GM19328 (cell line): ENCODE measurements around the gene ADAM19.

Source experiments
- ATAC-seq: cut with Tn5 transposase; IDR thresholded peaks from one replicate; pipeline ENCODE4 v1.9.1; 2021; ENCODE audit warnings: mild to moderate bottlenecking, moderate library complexity; ENCODE audit not compliant: unreplicated experiment

The ADAM19 gene

DNA sequence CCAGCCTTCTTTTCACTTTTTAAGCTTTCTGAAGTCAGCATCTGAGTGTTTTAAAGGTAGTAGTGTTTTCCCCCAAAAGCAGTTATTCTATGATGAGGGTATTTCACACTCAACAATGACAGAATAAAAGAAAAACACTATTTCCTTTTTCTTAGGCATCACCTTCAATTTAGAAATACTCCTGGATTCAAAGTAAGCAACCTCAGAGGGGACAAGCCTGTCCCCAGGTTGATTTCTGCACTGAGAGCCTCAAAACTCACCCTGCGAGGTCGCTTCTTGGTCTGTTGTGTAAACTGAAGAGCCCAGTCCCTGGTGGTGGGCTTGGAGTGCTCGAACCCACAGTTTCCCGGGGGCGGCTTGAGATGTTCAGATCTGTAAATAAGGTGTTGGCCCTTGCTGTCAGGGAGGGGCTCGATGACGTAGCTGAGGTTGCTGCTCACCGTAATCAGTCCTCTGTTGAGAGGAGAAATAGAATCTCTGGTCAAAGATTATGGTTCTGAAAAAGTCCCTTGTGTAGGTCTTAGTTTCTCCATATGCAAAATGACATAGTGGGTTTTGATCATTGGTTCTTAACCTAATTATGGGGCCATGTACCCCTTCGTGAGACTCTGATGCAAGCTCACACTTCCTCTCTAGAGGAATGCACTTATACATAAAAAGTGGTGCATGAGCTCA, 55.9 kb downstream of the ADAM19 start:
- ATAC-seq, result peak; percentile 53

DNA sequence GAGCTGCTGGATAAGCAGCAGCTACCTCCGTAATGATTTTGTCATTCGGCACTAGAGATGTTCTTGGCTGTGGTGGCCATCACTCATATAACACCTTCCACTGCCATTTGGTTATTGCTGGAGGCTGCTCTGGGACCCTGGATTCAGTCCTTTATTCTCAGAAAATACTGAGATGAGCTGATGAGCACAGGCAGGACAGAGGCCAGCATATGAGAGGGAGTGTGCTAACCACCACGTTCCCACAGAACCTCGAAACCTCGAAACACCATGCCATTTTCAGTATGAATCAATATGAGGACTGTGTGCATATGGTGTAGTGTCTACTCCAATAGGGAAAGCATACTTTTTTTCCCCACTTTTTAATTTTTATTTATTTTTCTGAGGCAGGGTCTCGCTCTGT, 56.6 kb downstream of the ADAM19 start:
- ATAC-seq, result no peak

DNA sequence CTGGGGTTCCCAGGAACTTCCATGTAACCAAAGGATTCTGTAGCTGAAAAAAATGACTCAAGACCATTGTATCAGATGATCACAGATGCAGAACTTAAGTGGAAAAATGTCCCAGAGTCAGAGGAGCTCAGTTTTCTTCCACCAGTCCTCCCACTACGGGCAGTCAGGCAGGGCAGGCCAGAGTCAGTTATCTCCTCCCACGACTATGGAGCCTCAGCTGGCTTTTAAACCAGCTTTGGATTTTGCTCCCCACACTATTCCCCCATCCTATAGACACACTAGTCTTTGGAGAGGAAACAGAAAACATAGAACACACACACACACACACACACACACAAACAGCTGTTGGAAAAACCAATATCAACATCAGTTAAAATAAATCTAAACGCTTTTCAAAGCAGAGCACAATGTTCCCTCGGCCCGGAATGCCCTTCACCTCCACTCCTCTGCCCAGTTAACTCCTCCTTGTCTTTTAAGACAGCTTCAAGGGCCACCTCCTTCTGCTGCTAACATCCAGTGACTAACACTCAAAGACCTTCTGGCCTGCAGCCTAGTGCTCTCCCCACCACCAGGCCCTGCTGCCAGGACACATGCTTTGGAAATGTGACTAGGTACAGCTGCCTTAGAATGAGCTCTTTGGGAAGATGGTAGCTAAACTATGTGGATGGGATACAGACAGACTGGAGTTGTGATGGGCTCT, 58.8 kb downstream of the ADAM19 start:
- no peak for ATAC-seq

DNA sequence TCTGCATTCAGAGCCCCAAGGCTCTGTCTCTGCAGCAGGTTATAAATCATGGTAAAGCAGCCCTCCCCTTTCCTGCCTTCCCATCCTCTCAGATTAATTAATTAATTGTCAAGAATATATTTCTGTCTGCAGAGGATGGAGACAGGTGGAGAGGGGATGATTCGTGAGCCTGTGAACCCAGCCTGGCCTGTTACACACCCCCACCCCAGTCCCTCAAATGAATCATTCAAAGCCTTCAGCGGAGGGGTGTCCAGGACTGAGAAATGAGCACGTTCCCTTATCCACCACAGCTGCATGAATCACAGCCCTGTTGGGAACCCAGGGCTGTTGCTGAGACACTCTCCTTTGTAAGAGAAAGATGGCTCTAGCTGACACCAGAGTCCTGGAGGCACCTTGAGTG, 59.6 kb downstream of the ADAM19 start:
- ATAC-seq, result no peak

DNA sequence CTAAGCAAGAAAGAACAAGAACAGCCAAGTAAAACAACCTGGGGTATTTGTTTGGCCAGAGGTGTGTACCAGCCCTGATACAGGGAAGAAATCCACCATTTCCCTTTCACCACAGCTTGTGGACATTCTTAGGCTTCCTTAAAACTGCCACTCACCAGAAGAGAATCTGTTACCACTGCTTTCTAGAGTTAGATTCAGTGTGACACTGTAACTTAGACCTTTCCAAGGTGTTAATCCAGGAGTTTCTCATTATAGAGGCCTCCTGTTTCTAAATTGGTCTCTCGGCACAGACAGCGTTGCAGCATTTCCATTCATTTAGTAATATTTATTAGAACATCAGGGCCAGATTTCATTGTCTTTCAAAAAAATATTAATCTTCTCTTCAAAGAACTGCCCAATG, 60.6 kb downstream of the ADAM19 start:
- ATAC-seq, result no peak

DNA sequence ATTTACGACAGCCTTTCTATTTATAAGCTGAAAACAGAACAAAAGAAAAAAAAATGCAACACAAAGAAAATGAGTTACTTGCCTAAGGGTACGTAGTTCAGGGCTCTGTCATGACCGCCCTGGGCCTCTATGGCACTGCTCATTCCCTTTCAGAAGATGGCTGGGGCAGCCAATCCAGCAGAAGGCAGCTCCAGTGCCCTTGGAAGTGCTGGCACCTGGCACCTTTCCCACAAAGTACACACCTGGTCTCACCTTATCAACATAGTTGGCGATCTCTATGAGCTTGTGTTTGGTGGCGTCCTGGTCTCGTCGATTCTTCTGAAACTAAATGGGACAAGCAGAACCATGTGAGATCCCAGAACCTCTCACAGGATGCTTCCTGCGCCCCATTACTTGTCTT, 62.4 kb downstream of the ADAM19 start:
- no peak for ATAC-seq

DNA sequence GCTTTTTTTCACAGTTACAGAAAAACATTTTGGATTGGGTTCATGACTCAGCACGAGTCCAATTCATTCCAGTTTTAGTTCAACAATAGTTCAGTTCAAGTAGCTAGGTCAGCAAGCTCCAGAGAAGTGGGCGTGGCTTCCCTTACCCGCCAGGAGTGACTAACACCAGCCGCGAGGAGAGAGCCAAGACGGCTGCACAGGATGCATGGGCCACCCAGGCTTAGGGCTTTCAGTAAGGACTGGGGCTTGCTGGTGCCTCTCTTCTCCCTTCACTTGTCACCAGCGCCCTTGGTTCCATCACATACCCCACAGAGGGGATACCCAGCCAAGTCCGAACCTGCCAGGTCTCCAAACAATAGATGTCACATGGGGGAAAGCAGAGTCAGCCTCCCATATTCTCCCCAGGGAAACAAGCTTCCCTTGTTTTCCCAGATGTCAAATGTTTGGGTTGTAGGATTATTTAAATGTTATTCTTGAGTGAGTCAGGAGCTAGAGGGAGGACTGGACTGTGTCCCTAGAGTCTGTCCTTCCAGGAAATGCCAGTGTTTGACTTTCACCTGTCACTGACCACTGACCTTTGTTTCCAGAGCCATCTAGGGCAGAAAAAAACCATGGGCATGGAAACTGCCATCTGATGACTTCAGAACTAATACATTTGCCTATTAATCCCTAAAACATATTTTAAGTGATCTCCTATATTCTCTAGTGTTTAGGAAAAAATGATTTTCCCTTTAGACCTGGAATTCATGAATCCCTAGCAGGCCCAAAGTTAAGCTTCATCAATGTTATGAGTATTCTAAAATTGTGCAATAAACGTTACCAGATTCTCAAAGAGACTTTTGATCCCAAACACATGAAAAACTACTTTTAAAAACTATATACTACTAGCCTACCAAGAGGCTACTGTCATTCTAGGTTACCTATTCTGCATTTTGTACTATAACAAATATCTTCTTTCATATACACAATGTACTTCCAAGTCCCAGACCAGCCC, 63.6 kb downstream of the ADAM19 start:
- no peak for ATAC-seq

DNA sequence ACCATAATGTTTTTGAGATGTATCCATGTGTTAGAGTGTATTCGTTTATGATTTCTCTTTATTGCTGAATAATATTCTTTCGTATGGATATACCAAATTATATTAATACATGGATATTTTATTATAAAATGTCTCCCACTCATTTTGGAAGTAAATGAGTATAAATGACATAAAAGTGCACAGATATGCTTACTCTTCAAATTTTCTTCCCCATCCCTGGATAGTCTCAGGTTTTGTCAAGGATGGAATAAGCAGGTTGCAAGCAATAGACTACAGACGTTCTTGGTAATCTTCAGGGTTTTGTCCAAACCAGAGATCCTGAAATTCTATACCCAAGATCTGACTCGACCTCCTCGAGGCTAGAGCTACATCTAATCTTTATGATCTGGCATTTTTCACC, 64.9 kb downstream of the ADAM19 start:
- ATAC-seq, result no peak

DNA sequence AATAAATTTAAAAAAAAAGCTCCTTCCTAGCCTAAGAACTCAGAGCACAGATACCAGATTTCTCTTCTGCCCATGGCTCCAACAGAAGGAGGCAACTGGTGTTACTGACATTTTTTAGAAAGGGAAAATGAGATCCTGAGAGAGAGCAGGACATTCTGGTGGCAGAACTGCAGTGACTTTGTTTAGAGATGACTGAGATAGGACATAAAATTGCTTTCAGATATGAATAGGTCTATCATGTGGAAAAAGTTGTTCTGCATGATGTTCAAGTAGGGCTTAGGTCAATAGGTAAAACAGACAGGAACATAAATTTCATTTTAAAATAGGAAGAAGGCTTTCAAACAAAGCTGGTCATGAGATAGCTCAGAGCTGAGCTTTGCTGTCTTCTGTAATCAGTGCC, 66.0 kb downstream of the ADAM19 start:
- ATAC-seq, result no peak

DNA sequence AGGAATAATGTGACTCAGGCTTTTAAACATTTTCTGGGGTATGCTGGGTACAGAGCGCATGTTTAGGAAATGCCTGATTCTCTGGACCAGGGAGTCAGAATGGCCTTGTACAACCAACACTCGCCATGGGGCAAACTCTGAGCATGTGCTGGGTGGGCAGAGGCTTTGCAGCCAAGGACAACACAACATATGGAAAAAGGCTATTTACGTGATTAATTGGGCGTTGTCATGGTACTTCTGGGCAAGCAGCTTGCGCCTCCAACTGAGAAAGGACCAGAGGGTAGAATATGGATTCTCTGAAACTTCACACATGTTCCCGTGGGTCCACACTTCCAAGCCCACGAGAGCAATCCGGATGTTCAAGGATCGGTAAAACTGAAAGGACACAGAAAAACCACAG, 66.5 kb downstream of the ADAM19 start:
- ATAC-seq, result no peak

DNA sequence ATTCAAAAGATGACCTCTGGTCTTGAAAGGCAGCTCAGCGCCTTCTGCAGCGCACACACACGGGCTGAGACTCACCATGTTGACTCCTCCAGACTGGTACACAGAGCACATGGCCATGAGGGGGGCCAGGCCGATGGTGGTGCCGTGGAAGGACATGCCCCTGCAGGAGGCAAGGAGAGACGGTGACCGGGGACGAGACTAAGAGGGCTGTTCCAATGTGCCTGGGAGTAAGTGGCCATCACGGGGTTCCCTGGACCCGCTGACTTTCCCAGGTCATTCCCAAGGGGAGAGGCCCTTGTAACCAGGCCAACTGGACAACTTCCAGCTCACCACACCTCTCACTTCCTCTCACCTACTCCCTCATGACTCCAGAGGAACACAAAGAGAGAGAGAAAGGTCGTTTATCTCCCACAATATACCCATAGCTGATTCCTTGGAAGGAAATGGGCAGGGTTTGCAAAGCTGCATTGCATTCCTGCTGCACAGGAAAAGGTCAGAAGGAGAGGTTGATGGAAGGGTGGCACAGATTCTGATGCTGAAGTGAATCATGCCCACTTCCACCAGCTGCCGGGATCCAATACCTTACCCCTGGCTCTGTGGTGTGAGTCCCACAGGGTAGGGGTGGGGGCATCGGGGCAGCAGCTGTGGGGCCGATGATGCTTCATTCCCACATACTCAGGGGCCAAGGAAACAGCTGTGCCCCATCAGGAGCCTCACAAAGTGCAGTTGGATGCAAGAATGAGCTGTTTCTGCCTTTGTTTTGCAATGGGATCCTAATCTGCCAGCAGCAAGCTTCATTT, 68.4 kb downstream of the ADAM19 start:
- ATAC-seq, result no peak

DNA sequence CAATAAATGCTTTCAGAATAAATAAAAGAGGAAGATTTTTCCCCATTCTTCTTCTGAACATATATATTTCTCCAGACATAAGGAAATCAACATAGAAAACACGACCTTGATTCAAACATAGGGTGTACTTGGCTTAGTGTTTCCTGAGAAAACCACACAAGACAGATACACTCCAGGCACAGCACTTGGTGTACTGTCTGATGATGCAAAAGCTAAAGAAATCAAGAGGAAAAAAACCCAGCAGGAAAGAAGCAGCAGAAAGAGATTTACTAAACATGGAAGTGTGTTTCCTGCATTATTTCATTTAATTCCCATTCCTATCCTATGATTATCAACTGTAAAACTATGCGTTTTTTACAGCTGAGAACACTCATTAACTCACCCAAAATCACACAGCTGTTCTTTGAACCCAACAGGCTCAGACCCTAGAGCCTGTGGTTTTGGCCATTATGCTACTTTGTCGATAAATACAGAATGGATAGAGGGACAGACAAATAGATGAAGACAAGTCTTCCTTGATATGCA, 69.4 kb downstream of the ADAM19 start:
- no peak for ATAC-seq

DNA sequence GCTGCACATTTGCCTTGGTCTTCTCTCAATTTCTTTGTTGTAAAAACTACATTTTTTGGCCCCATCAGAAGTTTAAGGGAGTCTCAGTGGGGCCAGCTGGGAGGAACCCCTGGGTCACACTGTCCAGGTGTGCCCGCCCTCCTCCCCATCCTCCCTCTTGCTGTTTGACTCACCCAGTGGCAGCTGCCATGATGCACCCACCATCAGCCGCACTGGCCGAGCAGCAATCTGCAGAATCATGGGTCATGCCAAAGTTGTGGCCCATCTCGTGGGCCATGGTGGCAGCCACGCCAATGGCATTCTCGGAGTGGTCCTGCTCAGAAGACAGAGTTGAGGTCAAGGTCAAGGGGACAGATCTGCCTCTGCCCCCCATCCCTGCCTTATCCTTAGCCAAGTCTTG, 70.1 kb downstream of the ADAM19 start:
- no peak for ATAC-seq

DNA sequence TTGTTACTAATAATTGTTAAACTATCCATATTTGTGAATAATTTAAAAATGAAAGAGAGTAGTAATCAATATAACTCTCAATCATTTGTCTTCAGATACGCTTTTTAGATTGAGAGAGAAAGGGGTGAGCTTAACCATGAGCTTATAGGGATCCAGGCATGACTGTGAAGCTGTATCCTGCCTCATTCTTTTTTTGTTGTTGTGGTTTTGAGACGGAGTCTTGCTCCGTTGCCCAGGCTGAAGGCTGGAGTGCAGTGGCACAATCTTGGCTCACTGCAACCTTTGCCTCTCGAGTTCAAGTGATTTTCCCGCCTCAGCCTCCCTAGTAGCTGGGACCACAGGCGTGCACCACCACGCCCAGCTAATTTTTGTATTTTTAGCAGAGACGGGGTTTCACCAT, 71.5 kb downstream of the ADAM19 start:
- no peak for ATAC-seq

DNA sequence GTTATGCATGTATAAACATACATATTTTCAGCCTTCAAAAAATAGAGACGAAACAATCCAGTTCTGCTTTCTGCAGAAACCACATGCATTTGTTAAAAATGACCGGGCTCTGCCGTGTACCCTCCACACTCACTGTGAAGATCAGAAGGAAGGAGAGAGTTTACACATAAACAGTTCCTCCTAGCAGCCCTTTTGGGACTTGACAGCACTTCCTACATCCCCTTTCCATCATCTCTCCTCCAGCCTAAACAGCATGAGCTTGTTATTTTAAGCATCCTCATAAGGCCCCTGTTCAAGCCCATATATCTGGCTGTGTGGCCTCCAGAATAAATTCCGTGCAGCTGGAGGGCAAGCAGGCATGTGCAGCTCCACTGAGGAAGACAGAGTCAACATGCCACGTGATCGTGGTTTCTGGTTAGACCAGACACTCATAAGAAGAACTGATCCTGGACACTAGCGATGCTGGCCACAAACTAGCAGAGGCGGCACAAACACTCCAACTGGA, 73.4 kb downstream of the ADAM19 start:
- peak; percentile 68 for ATAC-seq

DNA sequence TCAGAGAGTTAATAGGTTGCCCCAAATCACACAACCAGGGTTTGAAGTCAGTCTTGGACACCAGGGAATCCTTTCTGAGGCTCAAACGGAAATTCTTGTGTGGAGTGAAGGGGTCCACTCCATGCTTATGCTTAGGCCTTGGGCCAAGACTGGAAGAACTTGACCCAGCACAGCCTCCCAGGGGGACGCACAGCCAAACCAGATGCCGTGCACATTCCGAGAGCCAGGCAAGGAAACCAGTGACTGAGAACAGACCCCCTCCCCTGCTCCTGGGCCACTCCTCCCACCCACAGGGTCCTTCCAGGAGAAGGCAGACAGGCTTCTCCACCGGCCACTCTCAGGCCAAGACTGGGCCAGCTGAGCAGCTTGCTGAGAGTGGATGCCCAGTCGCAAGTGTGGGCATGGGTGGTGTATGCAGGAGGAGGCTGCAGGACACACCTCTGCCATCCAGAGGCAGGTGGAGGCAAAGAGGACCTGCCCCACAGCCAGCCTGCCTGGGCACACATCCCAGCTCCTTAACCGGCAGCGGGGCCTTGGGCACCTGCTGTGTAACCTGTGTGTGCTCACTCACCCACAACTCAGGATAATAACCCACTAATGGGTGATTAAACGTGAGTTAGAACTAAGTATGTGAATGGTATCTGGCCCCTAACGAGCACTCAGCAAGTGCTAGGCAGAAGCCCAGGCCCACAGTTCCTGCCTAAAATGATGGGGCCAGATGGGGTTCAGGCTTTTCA, 77.5 kb downstream of the ADAM19 start:
- ATAC-seq, result no peak

DNA sequence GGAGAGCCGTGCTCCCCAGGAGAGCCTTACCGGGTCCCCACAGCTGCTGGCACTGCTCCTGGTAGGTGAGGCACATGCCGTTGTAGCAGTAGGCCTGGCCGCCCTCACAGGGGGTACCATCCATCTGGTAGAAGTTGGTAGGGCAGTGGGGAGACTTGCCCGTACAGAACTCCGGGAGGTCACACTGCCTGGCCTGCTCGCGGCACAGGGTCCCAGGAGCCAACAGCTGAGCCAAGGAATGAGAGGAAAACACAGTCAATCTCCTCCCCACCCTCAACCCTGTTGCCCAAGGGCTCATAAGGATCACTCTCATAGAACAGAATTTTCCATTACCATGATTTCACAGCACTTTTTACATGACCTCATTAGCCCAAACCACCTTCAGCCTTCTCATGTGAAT, 78.7 kb downstream of the ADAM19 start:
- ATAC-seq, result no peak

DNA sequence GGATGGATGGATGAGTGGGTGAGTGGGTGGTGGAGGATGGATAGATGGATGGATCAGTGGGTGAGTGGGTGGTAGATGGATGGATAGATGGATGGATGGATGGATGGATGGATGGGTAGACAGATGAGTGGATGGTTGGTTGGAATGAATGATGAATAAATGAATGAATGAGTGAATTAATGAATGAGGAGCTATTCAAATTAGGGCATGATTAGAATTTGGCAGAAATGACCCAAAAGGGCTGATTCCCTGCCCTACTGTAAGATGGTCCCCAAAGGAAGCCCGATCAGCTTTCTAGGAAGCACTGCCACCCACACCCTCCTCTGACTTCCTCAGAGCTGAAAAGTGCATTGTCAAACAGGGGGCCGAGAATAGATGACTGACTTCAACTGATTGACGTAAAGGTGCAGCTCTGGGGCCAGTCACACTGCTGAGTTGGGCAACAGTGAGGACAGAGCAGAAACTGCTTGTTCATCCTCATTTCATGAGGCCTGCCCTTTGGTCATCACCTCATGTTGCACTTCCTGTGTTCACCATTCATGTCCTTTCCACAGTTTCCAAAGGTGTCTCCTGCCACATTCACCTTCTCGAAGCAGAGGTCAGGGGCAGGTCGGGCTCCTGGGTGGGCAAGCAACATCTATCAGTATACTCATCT, 81.3 kb downstream of the ADAM19 start:
- ATAC-seq, result no peak

DNA sequence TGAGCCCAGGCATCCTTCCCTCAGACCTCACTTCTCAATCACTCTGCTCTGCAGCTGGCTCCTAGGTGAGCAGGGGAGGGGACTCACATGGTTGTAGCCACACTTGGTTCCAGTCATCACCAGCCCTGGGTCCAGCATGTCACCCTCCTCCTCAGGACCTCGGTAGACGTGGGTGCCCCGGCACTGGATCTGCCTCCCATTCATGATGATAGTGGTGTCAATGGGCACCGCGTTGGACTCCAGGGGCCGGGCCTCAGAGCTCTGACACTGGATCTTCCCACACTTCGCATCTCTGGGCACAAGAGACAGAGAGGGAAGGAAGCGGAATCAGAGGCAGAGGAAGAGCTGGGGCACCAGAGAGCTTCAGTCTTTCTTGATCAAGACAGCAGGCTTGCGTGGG, 82.7 kb downstream of the ADAM19 start:
- no peak for ATAC-seq
